OCI-LY7 (cell line): ENCODE measurements around the gene ASPRV1. TPM values are rescaled to one million over a fixed set of nuclear protein-coding genes. Genes with fewer than 3 reads are reported as not detected.

Experiments
- BruUV-seq: library from RNA; stranded (reverse); fragments of 400-500 nt; replicated peaks from 2 replicates; lab custom pipeline; 2021; lab: Mats Ljungman, UMichigan
- CTCF ChIA-PET: fragments of 300-600 bp; sonication (Branson Sonifier 250); formaldehyde crosslinking; loops from one replicate; lab custom pipeline; 2022; ENCODE audit warnings: antibody characterized with exemption; ENCODE audit not compliant: unreplicated experiment; lab: Charles Lee
- POLR2A ChIA-PET: fragments of 300-600 bp; sonication (Branson Sonifier 250); formaldehyde crosslinking; loops from one replicate; lab custom pipeline; 2022; ENCODE audit warnings: antibody characterized with exemption; lab: Charles Lee
- DNase-seq: peaks from one replicate; pipeline ENCODE4 v3.0.0-alpha.2; 2015; ENCODE audit warnings: low spot score
- H2AFZ ChIP-seq: fragments of 200-600 bp; sonication (generic), shearing (Covaris generic); 2 replicates; pipeline ENCODE4 v1.6.1; 2014; ENCODE audit warnings: mild to moderate bottlenecking, antibody characterized with exemption, low read length, moderate library complexity
- H3K27ac ChIP-seq: fragments of 200-600 bp; sonication (generic); 2 replicates; pipeline ENCODE4 v1.5.1; 2014; ENCODE audit warnings: mixed run types, low read depth, mild to moderate bottlenecking, moderate library complexity, low read length, inconsistent platforms; ENCODE audit not compliant: poor library complexity, severe bottlenecking
- H3K36me3 ChIP-seq: fragments of 200-600 bp; sonication (generic); 2 replicates; pipeline ENCODE4 v1.6.1; 2014; ENCODE audit warnings: mild to moderate bottlenecking, antibody characterized with exemption, low read length, moderate library complexity, mixed read lengths; ENCODE audit not compliant: insufficient read depth
- H3K4me1 ChIP-seq: fragments of 200-600 bp; sonication (generic); 2 replicates; pipeline ENCODE4 v1.5.1; 2014; ENCODE audit warnings: mild to moderate bottlenecking, low read length; ENCODE audit not compliant: insufficient read depth, poor library complexity, severe bottlenecking
- H3K4me2 ChIP-seq: fragments of 200-600 bp; sonication (generic); 2 replicates; pipeline ENCODE4 v1.6.1; 2014; ENCODE audit warnings: mild to moderate bottlenecking, low read length
- H3K4me3 ChIP-seq: fragments of 200-600 bp; sonication (generic); 2 replicates; pipeline ENCODE4 v1.5.1; 2014; ENCODE audit warnings: mild to moderate bottlenecking, low read depth, low read length; ENCODE audit not compliant: poor library complexity, severe bottlenecking
- H3K79me2 ChIP-seq: fragments of 200-600 bp; sonication (generic); 2 replicates; pipeline ENCODE4 v1.6.1; 2016; ENCODE audit warnings: low read depth, mild to moderate bottlenecking, low read length, moderate library complexity, mixed read lengths; ENCODE audit not compliant: insufficient read depth
- H3K9me2 ChIP-seq: fragments of 200-600 bp; sonication (generic); 2 replicates; pipeline ENCODE4 v1.6.1; 2016; ENCODE audit warnings: mild to moderate bottlenecking, low read length, mixed read lengths; ENCODE audit not compliant: insufficient read depth
- H3K9me3 ChIP-seq: fragments of 200-600 bp; sonication (generic); 2 replicates; pipeline ENCODE4 v1.6.1; 2014; ENCODE audit warnings: mild to moderate bottlenecking, mixed run types, low read length, mixed read lengths
- H4K20me1 ChIP-seq: fragments of 200-600 bp; sonication (generic); 2 replicates; pipeline ENCODE4 v1.6.1; 2014; ENCODE audit warnings: mild to moderate bottlenecking, antibody characterized with exemption, low read length, moderate library complexity, mixed read lengths; ENCODE audit not compliant: insufficient read depth
- CTCF ChIP-seq: fragments of 200-600 bp; sonication (generic); conservative IDR thresholded peaks from 2 replicates; pipeline ENCODE4 v1.5.1; 2014; ENCODE audit warnings: mild to moderate bottlenecking, antibody characterized with exemption, low read length, moderate library complexity, mixed read lengths
- EZH2phosphoT487 ChIP-seq: fragments of 200-600 bp; sonication (generic); IDR thresholded peaks from 2 replicates; pipeline ENCODE4 v1.6.1; 2018; ENCODE audit warnings: low read depth, borderline replicate concordance, mild to moderate bottlenecking, mixed run types, antibody characterized with exemption, low read length, moderate library complexity, mixed read lengths
- intact Hi-C: fragments of 100-400 bp; cut with micrococcal nuclease; formaldehyde crosslinking; loops from one replicate; pipeline ENCODE4 v1.10.0; 2022; ENCODE audit not compliant: unreplicated experiment
- total RNA-seq, 2 experiments: library from RNA; depleted of rRNA in 1 of 2; stranded (reverse); fragments of >200 nt in 1 of 2; shearing (Covaris generic) in 1 of 2; gene quantifications; 2 replicates each; pipeline ENCODE4 v1.2.3, GENCODE V29; 2014 to 2022

The ASPRV1 gene
- total RNA-seq, 2 experiments from 2014 or later = 1.3 to 1.4 TPM

DNA sequence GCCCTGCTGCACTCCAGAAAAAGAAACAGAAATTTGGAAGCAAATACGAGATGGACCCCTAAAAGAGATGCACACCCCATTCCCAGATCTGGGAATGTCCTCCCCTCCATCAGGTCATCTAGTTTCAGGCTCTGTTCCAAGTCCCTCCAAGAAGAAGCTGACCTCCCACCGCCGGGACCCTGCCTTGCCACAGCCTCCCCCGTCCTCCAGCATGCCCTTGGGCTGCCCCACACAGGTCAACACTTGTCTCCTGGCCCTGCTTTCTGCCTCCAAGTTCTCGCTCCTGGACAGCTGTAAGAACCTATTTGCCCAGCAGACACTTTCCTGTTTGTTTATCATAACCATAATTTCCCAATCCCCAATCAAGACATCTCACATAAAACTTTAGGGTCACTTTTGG lies 2.0 kb downstream of the ASPRV1 start:
- TF ChIP-seq EZH2phosphoT487 (no peak), CTCF (no peak)
- Histone ChIP-seq H3K4me1 (no peaks in the 10 kb centered on the region), H3K36me3 (no peaks in the 10 kb centered on the region), H3K9me2 (no peaks in the 10 kb centered on the region), H3K9me3 (no peaks in the 10 kb centered on the region), H3K79me2 (no peaks in the 10 kb centered on the region), H2AFZ (no peak overlapping the region), H3K4me2 (no peak overlapping the region), H3K4me3 (no peak overlapping the region), H4K20me1 (no peaks in the 10 kb centered on the region), H3K27ac (no peak overlapping the region)
- BruUV-seq = no TSS peak
- ChIA-PET CTCF (no interaction called here), POLR2A (no interaction called here)
- no peak for DNase-seq
- intact Hi-C loops = no loop called here

DNA sequence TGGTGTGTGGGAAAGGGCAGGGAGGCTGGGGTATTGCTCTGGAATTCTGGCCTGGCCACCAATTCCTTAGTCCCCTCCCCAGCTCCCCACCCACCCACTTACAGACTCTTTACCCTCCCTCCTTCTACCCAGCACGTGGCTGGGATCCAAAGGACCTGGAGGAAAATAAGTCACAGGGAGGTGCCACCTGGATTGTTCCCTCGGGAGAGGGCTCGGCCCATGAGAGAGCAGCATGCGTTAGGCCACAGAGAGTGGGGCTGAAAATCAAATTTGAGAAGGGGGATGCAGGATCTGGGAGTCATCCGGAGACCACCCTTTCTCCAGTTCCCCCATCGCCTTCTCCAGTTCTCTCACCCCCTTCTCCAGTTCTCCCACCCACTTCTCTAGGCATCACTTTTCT lies 3.0 kb downstream of the ASPRV1 start:
- intact Hi-C loops = no loop called here
- CTCF ChIA-PET = no interaction called here
- Histone ChIP-seq H3K4me2 (no peak overlapping the region), H4K20me1 (no peaks in the 10 kb centered on the region), H3K79me2 (no peaks in the 10 kb centered on the region), H3K9me3 (no peaks in the 10 kb centered on the region), H3K27ac (no peak overlapping the region), H3K36me3 (no peaks in the 10 kb centered on the region), H3K9me2 (no peaks in the 10 kb centered on the region), H3K4me3 (no peak overlapping the region), H2AFZ (no peak overlapping the region), H3K4me1 (no peaks in the 10 kb centered on the region)
- BruUV-seq = no TSS peak
- DNase-seq = no peak
- POLR2A ChIA-PET = no interaction called here
- no peak for TF ChIP-seq EZH2phosphoT487
- TF ChIP-seq CTCF = no peak

DNA sequence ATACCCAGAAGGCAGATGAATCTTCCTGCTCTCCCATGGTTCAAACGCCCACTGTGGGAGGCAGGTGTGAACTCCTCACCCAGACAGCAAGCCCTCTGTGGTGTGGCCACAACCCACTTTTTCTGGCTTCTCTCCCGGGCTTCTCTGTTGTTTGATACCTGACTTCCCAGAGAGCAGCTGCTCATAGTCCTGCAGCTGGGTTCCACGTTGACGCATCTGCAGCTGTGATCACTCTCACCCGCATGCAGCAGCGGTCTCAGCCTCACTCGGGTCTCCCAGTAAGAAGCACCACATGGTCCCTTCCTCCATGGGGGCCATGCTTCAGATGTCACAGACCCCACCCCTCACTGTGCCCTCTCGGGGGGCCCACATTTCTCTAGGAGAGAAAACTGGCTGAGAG lies 3.5 kb downstream of the ASPRV1 start:
- Histone ChIP-seq H3K4me2 (no peak overlapping the region), H3K4me3 (no peak overlapping the region), H3K79me2 (no peaks in the 10 kb centered on the region), H4K20me1 (no peaks in the 10 kb centered on the region), H3K9me2 (no peaks in the 10 kb centered on the region), H3K4me1 (no peaks in the 10 kb centered on the region), H3K27ac (no peak overlapping the region), H3K36me3 (no peaks in the 10 kb centered on the region), H2AFZ (no peak overlapping the region), H3K9me3 (no peaks in the 10 kb centered on the region)
- DNase-seq = peak; percentile 25
- no TSS peak for BruUV-seq
- TF ChIP-seq EZH2phosphoT487 (no peak), CTCF (no peak)
- ChIA-PET POLR2A (no interaction called here), CTCF (no interaction called here)
- intact Hi-C loops = no loop called here
